ENCODE measurements around the gene TIMM44.
"Not testable (repeated sequence)": the region's sequence is repeated elsewhere in the genome, so short reads cannot be mapped to it uniquely, and the experiment has no call there.

Gene TIMM44

DNA sequence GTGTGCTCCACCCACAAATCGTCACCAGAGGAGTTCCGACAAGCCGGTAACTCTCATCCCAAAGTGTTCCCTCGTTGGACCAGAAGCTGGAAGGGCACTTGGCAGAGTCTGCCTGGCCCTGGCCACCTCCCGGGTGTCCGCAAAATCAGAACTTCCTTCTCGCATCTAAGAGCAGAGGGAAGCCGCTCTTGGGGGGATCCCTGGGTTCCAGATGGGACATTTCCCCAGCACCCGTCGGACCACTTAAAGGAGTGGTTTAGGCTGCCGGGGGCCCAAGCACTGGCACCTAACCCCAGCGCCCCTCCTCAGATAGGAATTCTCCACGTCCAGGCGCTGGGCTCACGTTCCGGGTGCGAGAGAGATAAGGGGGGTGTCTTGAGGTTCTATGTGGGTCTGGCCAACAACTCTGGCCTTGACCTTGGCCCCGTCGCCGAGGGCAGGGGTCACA is 40.6 kb downstream of the TIMM44 start:
- no peak for DNase-seq (ENCODE audit: low read depth in 4 of 4, low spot score in 1 of 4)

DNA sequence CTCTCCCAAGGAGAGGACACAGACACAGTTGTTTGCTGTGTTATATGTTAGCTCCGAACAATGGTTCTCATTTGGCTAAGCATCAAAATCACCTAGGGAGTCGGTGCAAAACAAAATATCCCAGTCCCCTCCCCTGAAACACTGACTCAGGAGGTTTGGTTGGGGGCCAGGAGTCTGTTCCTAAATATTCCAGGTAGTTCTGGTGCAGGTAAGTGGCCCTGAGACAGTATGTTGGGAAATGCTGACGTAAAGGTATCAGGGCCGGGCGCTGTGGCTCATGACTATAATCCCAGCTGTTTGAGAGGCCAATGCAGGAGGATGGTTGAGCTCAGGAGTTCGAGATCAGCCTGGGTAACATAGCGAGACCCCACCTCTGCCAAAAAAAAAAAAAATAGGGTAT is 42.1 kb downstream of the TIMM44 start:
- DNase-seq (ENCODE audit: low read depth in 4 of 4, low spot score in 1 of 4): no peak

DNA sequence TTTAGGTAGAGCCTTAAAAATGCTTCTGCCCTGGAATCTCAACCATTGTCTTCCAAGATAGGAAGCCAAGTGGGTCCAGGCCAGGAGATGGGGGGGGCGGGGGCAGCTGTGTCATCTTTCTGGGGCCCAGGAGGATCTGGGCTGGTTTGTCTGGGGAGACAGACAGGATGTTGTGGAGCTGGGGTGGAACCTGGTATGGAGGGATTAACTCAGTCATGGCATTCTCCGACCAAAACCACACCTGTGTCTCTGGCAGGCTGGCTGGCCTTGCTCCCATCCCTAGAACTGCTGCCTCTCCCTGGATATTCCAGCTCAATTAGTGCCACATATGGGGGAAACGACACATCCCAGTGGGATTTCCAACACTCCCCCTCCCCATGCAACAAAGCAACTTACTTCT is 42.5 kb downstream of the TIMM44 start:
- no peak for DNase-seq (ENCODE audit: low read depth in 4 of 4, low spot score in 1 of 4)

DNA sequence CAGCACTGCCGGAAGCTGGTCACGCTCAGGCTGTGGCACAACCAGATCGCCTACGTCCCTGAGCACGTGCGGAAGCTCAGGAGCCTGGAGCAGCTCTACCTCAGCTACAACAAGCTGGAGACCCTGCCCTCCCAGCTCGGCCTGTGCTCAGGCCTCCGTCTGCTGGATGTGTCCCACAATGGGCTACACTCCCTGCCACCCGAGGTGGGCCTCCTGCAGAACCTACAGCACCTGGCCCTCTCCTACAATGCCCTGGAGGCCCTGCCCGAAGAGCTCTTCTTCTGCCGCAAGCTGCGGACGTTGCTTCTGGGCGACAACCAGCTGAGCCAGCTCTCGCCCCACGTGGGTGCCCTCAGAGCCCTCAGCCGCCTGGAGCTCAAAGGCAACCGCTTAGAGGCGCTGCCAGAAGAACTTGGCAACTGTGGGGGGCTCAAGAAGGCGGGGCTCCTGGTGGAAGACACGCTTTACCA is 43.0 kb downstream of the TIMM44 start:
- no peak for DNase-seq (ENCODE audit: low read depth in 4 of 4, low spot score in 1 of 4)

- DNase-seq (ENCODE audit: low read depth in 4 of 4, low spot score in 1 of 4): no peak
Measured at GRCh38 chr19:7899751-7900378, 43.6 kb downstream of the TIMM44 start.

DNA sequence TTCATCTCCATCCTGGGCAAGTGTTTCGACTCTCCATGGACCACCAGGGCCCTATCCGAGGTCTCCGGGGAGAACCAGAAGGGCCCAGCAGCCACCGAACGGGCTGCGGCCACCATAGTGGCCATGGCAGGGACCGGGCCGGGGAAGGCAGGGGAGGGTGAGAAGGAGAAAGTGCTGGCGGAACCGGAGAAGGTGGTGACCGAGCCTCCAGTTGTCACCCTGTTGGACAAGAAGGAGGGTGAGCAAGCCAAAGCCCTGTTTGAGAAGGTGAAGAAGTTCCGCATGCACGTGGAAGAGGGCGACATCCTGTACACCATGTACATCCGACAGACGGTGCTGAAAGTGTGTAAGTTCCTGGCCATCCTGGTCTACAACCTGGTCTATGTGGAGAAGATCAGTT is 44.5 kb downstream of the TIMM44 start:
- DNase-seq (ENCODE audit: low read depth in 4 of 4, low spot score in 1 of 4): no peak

DNA sequence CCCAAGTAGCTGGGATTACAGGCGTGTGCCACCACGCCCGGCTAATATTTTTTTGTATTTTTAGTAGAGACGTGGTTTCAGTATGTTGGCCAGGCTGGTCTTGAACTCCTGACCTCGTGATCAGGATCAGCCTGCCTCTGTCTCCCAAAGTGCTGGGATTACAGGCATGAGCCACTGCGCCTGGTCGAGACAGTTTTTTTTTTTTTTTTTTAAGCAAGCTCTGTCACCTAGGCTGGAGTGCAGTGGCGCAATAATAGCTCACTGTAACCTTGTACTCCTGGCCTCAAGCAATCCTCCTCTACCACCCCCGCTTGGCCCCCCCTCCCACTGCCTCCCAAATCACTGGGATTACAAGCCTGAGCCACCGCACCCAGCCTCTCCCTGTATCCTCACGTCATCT is 46.2 kb downstream of the TIMM44 start:
- no peak for DNase-seq (ENCODE audit: low read depth in 4 of 4, low spot score in 1 of 4)

GRCh38 chr19:7895565-7895964 is 47.9 kb downstream of the TIMM44 start:
- DNase-seq (ENCODE audit: low read depth in 4 of 4, low spot score in 1 of 4): no peak

- DNase-seq (ENCODE audit: low read depth in 4 of 4, low spot score in 1 of 4): no peak
Measured at GRCh38 chr19:7894612-7895309, 48.7 kb downstream of the TIMM44 start.

DNA sequence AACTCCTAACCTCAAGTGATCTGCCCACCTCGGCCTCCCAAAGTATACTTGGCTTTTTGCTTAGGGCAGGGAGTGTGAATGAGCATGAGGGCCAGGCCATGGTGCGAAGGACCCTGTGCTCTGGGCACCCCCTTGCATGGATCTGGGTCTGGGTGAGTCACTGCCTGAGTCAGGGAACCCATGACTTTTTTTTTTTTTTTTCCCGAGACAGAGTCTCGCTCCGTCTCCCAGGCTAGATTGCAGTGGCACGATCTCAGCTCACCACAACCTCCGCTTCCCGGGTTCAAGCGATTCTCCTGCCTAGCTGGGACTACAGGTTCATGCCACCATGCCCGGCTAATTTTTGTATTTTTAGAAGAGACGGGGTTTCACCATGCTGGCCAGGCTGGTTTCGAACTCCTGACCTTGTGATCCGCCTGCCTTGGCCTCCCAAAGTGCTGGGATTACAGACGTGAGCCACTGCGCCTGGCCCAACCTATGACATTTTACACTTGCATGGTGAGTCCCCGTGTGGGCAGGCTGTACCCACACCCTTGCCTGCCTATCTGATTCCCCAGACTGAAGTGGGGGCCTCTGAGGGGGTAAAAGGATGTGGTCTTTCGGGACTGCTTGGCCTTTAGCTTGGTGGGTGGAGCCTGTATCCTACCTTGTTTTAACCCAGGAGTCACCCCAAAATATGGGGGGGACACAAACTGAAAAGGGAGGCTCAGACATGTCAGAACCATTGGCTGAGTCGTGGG is 49.9 kb downstream of the TIMM44 start:
- not testable (repeated sequence) for DNase-seq (ENCODE audit: low read depth in 4 of 4, low spot score in 1 of 4)

- no peak for DNase-seq (ENCODE audit: low read depth in 4 of 4, low spot score in 1 of 4)
Measured at GRCh38 chr19:7888826-7889217, 54.6 kb downstream of the TIMM44 start.

GRCh38 chr19:7888145-7888825 is 55.2 kb downstream of the TIMM44 start, which contains the start of gene LRRC8E:
Gene LRRC8E, plus strand, starts transcription at chr19:7888510. Its CDS starts 7,094 bp downstream, at chr19:7895604.
- no peak for DNase-seq (ENCODE audit: low read depth in 4 of 4, low spot score in 1 of 4)

- DNase-seq (ENCODE audit: low read depth in 4 of 4, low spot score in 1 of 4): no peak
Measured at GRCh38 chr19:7887408-7888144, 55.9 kb downstream of the TIMM44 start.

DNA sequence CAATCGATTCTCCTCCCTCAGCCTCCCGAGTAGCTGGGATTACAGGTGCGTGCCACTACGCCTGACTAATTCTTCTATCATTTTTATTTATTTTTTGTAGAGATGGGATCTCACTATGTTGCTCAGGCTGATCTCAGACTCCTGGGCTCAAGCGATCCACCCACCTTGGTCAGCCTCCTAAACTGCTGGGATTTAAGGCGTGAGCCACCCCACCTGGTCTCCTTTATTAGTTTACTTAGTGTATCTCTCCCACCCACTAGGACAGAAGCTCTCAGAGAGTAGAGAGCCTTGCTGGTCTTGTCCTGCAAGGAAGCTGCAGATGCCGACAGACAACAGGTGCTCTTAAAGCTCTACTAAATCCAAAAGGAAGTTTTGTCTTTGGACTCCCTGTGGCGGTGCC is 57.6 kb downstream of the TIMM44 start:
- DNase-seq (ENCODE audit: low read depth in 4 of 4, low spot score in 1 of 4): no peak

DNA sequence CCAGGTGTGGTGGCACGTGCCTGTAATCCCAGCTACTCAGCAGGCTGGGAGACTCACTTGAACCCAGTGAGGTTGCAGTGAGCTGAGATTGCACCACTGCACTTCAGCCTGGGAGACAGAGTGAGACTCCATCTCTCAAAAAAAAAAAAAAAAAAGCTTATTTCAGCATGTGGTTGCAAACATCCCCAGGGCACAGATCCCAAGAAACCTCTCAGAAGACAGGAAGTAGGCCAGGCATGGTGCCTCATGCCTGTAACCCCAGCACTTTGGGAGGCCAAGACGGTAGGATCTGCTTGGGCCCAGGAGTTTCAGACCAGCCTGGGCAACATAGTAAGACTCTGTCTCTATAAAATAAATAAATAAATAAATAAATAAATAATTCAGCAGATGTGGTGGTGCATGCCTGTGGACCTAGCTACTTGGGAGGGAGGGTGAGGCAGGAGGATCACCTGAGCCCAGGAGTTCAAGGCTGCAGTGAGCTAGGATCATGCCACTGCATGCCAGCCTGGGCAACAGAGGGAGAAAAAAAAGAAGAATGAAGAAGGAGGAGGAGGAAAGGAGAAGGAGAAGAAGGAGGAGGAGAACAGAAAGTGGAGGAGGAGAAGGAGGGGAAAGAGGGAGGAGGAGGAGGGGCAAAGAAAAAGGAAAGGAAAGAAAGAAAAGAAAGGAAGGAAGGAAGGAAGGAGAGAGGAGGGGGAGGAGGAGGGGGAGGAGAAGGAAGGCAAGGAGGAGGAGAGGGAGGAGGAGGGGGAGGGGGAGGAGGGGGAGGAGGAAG is 59.5 kb downstream of the TIMM44 start:
- no peak for DNase-seq (ENCODE audit: low read depth in 4 of 4, low spot score in 1 of 4)

DNA sequence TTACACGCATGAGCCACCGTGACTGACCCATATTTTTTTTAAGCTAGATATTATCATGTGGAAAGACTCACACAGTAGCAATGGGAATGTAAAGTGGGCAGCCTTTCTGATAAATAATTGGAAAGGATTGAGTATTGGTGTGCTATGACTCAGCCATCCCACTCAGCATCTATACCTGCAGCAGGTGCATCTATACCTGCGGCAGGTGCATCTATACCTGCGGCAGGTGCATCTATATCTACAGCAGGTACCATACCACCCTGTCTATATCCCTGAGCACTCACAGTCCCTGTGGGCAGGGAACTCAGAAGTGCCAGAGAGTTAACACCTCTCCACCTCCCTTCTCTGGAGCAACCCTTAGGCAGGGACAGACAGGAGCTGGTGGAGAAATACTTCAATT is 60.4 kb downstream of the TIMM44 start:
- DNase-seq (ENCODE audit: low read depth in 4 of 4, low spot score in 1 of 4): no peak

GRCh38 chr19:7881910-7882309 is 61.6 kb downstream of the TIMM44 start:
- DNase-seq (ENCODE audit: low read depth in 4 of 4, low spot score in 1 of 4): no peak

GRCh38 chr19:7879836-7880235 is 63.6 kb downstream of the TIMM44 start:
- DNase-seq (ENCODE audit: low read depth in 4 of 4, low spot score in 1 of 4): no peak

- DNase-seq (ENCODE audit: low read depth in 4 of 4, low spot score in 1 of 4): no peak
Measured at GRCh38 chr19:7879111-7879807, 64.2 kb downstream of the TIMM44 start.
